Spleen (tissue), 11 donors: ENCODE results near the gene AGPAT3. TPM values are rescaled to one million over a fixed set of nuclear protein-coding genes. Genes with fewer than 3 reads are reported as not detected.

Experiments used
- DNase-seq: peaks from one replicate; pipeline ENCODE4 v3.0.0-alpha.2; 2020
- H3K27ac ChIP-seq, 8 donors: fragments of 200-600 bp; sonication (generic) in 7 of 8; 1 replicate in 4 of 8; 2 replicates in 4 of 8; pipeline versions ENCODE4 v1.5.0 to v1.8.0; 2016 to 2021; ENCODE audit warnings: inconsistent platforms in 4 of 8, mild to moderate bottlenecking in 4 of 8, moderate library complexity in 1 of 8
- H3K27me3 ChIP-seq, 7 donors: fragments of 200-600 bp; sonication (generic) in 6 of 7; replicated peaks in 1 of 7; 1 replicate in 4 of 7; 2 replicates in 3 of 7; pipeline versions ENCODE4 v1.5.0 to v1.8.0; 2016 to 2021; ENCODE audit warnings: inconsistent platforms in 3 of 7, mild to moderate bottlenecking in 1 of 7
- H3K36me3 ChIP-seq, 6 donors: fragments of 200-600 bp; sonication (generic) in 5 of 6; 1 replicate in 4 of 6; 2 replicates in 2 of 6; pipeline versions ENCODE4 v1.5.0 to v1.8.0; 2016 to 2021; ENCODE audit warnings: inconsistent platforms in 2 of 6
- H3K4me1 ChIP-seq, 6 donors: fragments of 200-600 bp; sonication (generic) in 5 of 6; 1 replicate in 3 of 6; 2 replicates in 3 of 6; pipeline versions ENCODE4 v1.5.0 to v1.8.0; 2016 to 2021; ENCODE audit warnings: inconsistent platforms in 3 of 6
- H3K4me3 ChIP-seq, 8 donors: fragments of 200-600 bp; sonication (generic) in 7 of 8; 1 replicate in 4 of 8; 2 replicates in 4 of 8; pipeline versions ENCODE4 v1.5.0 to v1.8.0; 2016 to 2021; ENCODE audit warnings: inconsistent platforms in 4 of 8, mild to moderate bottlenecking in 4 of 8, moderate library complexity in 2 of 8
- H3K9me3 ChIP-seq, 8 donors: fragments of 200-600 bp; sonication (generic) in 7 of 8; 1 replicate in 4 of 8; 2 replicates in 4 of 8; pipeline versions ENCODE4 v1.5.0 to v1.8.0; 2016 to 2021; ENCODE audit warnings: inconsistent platforms in 4 of 8
- POLR2A ChIP-seq, 3 donors: fragments of 450-650 bp; IDR thresholded peaks; one replicate each; pipeline ENCODE4 v1.5.1; 2017; ENCODE audit warnings: antibody characterized with exemption in 3 of 3, mild to moderate bottlenecking in 1 of 3
- POLR2AphosphoS5 ChIP-seq, 3 donors: sonication (generic); formaldehyde crosslinking; IDR thresholded peaks; one replicate each; pipeline ENCODE4 v1.5.1; 2017; ENCODE audit warnings: antibody characterized with exemption in 3 of 3
- WGBS, 5 donors: extraction: QIAGEN DNeasy Blood & Tissue Kit in 3 of 5; methylation state at CpG; one replicate each; pipeline versions ENCODE4 v1.1.5 to v1.1.7; 2013 to 2018; 5-methylcytosine and 5-hydroxymethylcytosine counted together
- intact Hi-C: fragments of 100-400 bp; cut with DNase I; formaldehyde crosslinking; loops from one replicate; pipeline ENCODE4 v1.15.0; 2023; ENCODE audit warnings: low total_unique reads
- polyA plus RNA-seq, 3 donors: library from polyadenylated mRNA; stranded (reverse); fragments of 200-250 nt; gene quantifications; one replicate each; pipeline ENCODE4 v1.2.1, GENCODE V29; 2013
- total RNA-seq, 7 donors: library from RNA; depleted of rRNA in 3 of 7; stranded (reverse); fragments of >200 nt in 3 of 7; fragmentation: NEBNext Ultra II Directional in 4 of 7; extraction: Animal tissue kit (Norgen Biotek cat#: 25700) in 4 of 7; gene quantifications; one replicate each; pipeline versions ENCODE4 v1.1.0 to v1.2.1, GENCODE V29; 2016 to 2021
- TF ChIP-seq, protein P1 (sequence below), 11 experiments: fragments of 200-600 bp in 7 of 11; fragments of 450-650 bp in 4 of 11; sonication (generic) in 4 of 11; IDR thresholded peaks in 8 of 11; conservative IDR thresholded peaks in 3 of 11; 1 replicate in 7 of 11; 2 replicates in 4 of 11; pipeline versions ENCODE4 v1.4.0 to v1.8.0; 2016 to 2021; ENCODE audit warnings: antibody characterized with exemption in 11 of 11, inconsistent platforms in 4 of 11, mild to moderate bottlenecking in 1 of 11
- donor health status: healthy with polysubstance abuse.
- donor health status: DM: no; HTN: no; CAD: no; lungs with moderate emphysema.
- donor health status: DM: no; HTN: no; CAD: no.
- donor health status: Bipolar disorder and iron deficiency.
- donor health status: healthy.
- donor health status: DM: no; HTN: no; CAD: no.
- donor health status: DM: yes; HTN: yes; CAD: no.

Gene AGPAT3
- total and polyA plus RNA-seq, 10 donors: 6.9 to 92.0 (median 56.0) TPM

DNA sequence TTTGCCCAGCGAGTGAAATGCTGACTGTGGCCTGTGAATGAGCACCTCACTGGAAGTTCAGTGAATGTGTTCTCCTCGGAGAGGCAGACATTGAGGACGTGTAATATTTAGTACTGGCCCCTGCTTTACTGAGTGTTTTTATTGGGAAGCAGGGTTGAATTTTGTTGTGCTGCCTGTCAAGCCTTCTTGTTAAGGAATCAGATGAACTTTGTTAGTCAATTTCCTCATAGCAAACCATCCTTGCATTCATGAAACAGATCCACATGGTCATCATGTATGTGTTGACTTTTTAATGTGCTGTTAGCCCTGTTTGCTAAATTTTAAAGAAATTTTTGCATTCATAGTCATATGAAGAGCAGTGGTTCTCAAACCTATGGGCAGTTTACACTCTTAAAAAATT, 47.9 kb downstream of the AGPAT3 start:
- H3K9me3 ChIP-seq: peaks cover 0 to 18% (median 10%) of the 10 kb centered on the region in 8 donors
- H3K27ac ChIP-seq: no peak overlapping the region
- H3K27me3 ChIP-seq: no peaks in the 10 kb centered on the region
- H3K4me3 ChIP-seq: no peak overlapping the region
- TF ChIP-seq POLR2AphosphoS5 (IDR thresholded peaks at IDR 0.05): no peak
- TF ChIP-seq POLR2A (IDR thresholded peaks at IDR 0.05): no peak
- TF ChIP-seq, protein P1, sequence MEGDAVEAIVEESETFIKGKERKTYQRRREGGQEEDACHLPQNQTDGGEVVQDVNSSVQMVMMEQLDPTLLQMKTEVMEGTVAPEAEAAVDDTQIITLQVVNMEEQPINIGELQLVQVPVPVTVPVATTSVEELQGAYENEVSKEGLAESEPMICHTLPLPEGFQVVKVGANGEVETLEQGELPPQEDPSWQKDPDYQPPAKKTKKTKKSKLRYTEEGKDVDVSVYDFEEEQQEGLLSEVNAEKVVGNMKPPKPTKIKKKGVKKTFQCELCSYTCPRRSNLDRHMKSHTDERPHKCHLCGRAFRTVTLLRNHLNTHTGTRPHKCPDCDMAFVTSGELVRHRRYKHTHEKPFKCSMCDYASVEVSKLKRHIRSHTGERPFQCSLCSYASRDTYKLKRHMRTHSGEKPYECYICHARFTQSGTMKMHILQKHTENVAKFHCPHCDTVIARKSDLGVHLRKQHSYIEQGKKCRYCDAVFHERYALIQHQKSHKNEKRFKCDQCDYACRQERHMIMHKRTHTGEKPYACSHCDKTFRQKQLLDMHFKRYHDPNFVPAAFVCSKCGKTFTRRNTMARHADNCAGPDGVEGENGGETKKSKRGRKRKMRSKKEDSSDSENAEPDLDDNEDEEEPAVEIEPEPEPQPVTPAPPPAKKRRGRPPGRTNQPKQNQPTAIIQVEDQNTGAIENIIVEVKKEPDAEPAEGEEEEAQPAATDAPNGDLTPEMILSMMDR (IDR thresholded peaks at IDR 0.05 in 8 of 11, conservative IDR thresholded peaks at IDR 0.05 in 3 of 11): no peak
- peaks cover 0 to 31% (median 0%) of the 10 kb centered on the region in 6 donors for H3K36me3 ChIP-seq
- no peak for DNase-seq
- intact Hi-C loops: loop anchor here (10.0 kb wide), 1 partner anchor 48 kb away; the partner anchor contains the start of gene AGPAT3
- 94 to 100% (median 99%) methylated on average over 3 of the region's 3 CpGs for WGBS, 5 donors
- H3K4me1 ChIP-seq: peaks cover 8 to 71% (median 41%) of the 10 kb centered on the region in 6 donors

DNA sequence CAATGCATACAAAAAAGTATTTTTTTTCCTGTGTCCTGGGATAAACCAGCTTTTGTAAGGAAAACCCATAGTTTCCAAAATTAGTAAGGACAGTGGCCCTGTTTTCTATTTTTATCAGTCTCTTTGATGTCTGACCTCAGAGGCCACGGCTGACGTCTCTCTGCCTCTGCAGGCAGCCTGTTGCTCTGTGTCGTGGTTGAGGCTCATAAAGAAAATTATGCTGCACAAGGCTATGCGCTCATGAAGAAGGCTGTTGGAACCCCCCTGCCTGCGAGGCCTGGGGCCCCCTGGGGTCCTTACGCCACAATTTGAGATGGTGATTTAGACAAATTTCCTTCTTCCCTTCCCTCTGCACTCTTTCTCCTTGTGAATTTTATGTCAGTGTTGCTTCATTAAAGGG, 48.9 kb downstream of the AGPAT3 start:
- TF ChIP-seq, protein P1 (IDR thresholded peaks at IDR 0.05 in 8 of 11, conservative IDR thresholded peaks at IDR 0.05 in 3 of 11): no peak
- TF ChIP-seq POLR2A (IDR thresholded peaks at IDR 0.05): no peak
- TF ChIP-seq POLR2AphosphoS5 (IDR thresholded peaks at IDR 0.05): peak in 2 of 3 donors; percentile 27 to 37
- Histone ChIP-seq H3K27ac (no peak overlapping the region), H3K27me3 (no peaks in the 10 kb centered on the region), H3K9me3 (peaks cover 0 to 18% (median 10%) of the 10 kb centered on the region in 8 donors), H3K4me3 (no peak overlapping the region), H3K4me1 (peaks cover 8 to 81% (median 49%) of the 10 kb centered on the region in 6 donors), H3K36me3 (peaks cover 0 to 20% (median 0%) of the 10 kb centered on the region in 6 donors)
- no peak for DNase-seq
- intact Hi-C loops: loop anchor here (10.0 kb wide), 1 partner anchor 49 kb away; the partner anchor contains the start of gene AGPAT3
- 42 to 57% (median 48%) methylated on average over 6 of the region's 6 CpGs for WGBS, 5 donors

DNA sequence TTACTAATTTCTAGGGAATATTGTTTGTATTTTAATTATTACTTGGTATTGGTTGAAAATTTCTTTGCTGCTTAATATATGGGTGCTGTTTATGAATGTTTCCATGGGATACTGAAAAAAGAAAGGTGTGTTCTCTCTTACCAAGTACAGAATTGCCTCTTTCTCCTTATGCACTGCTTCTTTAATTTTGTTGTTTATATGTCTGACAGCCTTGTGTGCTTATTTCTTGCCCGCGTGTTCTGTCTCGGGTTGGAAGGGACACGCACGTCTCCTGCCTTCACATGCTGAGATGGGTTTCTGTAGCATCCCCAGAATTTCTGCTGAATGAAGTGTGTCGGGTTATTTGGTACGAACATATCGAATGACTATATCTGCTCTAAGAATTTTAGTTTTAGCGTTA, 51.1 kb downstream of the AGPAT3 start:
- DNase-seq: peak; percentile 20
- Histone ChIP-seq H3K9me3 (peaks cover 0 to 18% (median 10%) of the 10 kb centered on the region in 8 donors), H3K27ac (peak overlapping the region in 2 of 8 donors; percentile 65 to 79), H3K4me1 (peaks cover 8 to 91% (median 51%) of the 10 kb centered on the region in 6 donors), H3K27me3 (no peaks in the 10 kb centered on the region), H3K4me3 (no peak overlapping the region), H3K36me3 (peaks cover 0 to 18% (median 0%) of the 10 kb centered on the region in 6 donors)
- TF ChIP-seq POLR2AphosphoS5 (IDR thresholded peaks at IDR 0.05) (no peak), POLR2A (IDR thresholded peaks at IDR 0.05) (no peak)
- TF ChIP-seq, protein P1 (IDR thresholded peaks at IDR 0.05 in 8 of 11, conservative IDR thresholded peaks at IDR 0.05 in 3 of 11): no peak
- 88 to 94% (median 93%) methylated on average over 9 of the region's 9 CpGs for WGBS, 5 donors
- intact Hi-C loops: loop anchor here (10.0 kb wide), 1 partner anchor 51 kb away; the partner anchor contains the start of gene AGPAT3

DNA sequence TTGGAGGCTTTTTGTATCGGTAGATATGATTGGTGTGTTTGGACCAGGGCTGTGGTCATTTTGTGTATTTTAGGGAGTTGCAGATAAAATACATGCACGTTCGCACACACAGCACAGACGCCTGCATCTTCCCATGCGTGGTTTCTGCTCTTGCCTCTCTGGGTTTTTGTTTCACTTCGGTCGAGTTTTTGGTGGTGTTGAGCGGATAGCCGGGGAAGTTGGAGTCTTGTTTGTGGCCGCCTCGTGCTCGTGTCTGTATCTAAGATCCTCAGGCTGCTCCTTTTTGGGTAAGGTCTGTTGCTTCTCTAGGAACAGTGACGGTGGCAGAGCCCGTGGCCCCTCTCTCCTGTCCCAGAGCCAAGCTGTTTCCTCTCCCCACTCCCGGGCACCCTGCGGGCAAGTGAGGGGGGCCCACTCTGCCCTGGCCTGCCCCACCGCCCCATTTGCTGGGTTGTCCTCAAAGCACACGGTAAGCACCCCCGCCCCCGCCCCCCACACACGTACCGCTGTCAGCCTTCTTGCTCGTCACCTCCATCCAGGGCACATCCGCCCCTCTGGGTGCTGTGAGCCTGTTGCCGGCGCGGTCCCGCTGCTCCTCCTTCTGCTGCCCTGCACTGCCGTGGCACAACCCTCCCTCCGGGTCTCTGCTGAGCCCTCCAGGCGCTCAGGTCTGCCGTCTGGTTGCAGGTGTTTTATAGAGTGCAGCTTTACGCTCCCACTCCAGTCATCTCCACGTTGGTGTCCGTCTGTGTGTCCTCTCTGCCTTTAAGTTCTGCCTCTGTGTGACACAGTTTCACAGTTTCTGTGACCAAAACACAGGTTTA, 51.9 kb downstream of the AGPAT3 start:
- peak; percentile 91 for DNase-seq
- peak in 2 of 3 donors; percentile 41 to 66 for TF ChIP-seq POLR2AphosphoS5 (IDR thresholded peaks at IDR 0.05)
- TF ChIP-seq, protein P1 (IDR thresholded peaks at IDR 0.05 in 8 of 11, conservative IDR thresholded peaks at IDR 0.05 in 3 of 11): no peak
- no peak for TF ChIP-seq POLR2A (IDR thresholded peaks at IDR 0.05)
- 14 to 33% (median 24%) methylated on average over 33 to 35 of the region's 35 CpGs for WGBS, 5 donors
- Histone ChIP-seq H3K27me3 (no peaks in the 10 kb centered on the region), H3K4me3 (peak overlapping the region; percentile 12 to 68 (median 30)), H3K36me3 (peaks cover 0 to 10% (median 0%) of the 10 kb centered on the region in 6 donors), H3K4me1 (peaks cover 8 to 91% (median 54%) of the 10 kb centered on the region in 6 donors), H3K27ac (peak overlapping the region in 7 of 8 donors; percentile 22 to 82 (median 75)), H3K9me3 (peaks cover 0 to 17% (median 10%) of the 10 kb centered on the region in 8 donors)
- intact Hi-C loops: loop anchor here (10.0 kb wide), 1 partner anchor 52 kb away; the partner anchor contains the start of gene AGPAT3
